Ishikawa (cell line): Measurements from ENCODE around the gene MT1M.

Experiments
- CREB1 ChIP-seq: IDR thresholded peaks from 2 replicates; pipeline ENCODE4 v1.6.1; 2012; ENCODE audit warnings: low read depth
- EGR1 ChIP-seq: IDR thresholded peaks from 2 replicates; pipeline ENCODE4 v1.6.1; 2012
- EP300 ChIP-seq: IDR thresholded peaks from 2 replicates; pipeline ENCODE4 v1.6.1; 2012; ENCODE audit warnings: borderline replicate concordance
- FOXM1 ChIP-seq: IDR thresholded peaks from 2 replicates; pipeline ENCODE4 v1.6.1; 2012; ENCODE audit warnings: low read depth, borderline replicate concordance
- NFIC ChIP-seq: IDR thresholded peaks from 2 replicates; pipeline ENCODE4 v1.6.1; 2012
- REST ChIP-seq: IDR thresholded peaks from 2 replicates; pipeline ENCODE4 v1.6.1; 2012; ENCODE audit warnings: low read depth, mild to moderate bottlenecking
- TAF1 ChIP-seq: IDR thresholded peaks from 2 replicates; pipeline ENCODE4 v1.6.1; 2012; ENCODE audit warnings: low read depth, mild to moderate bottlenecking
- TCF12 ChIP-seq: IDR thresholded peaks from 2 replicates; pipeline ENCODE4 v1.6.1; 2012; ENCODE audit warnings: low read depth

DNA sequence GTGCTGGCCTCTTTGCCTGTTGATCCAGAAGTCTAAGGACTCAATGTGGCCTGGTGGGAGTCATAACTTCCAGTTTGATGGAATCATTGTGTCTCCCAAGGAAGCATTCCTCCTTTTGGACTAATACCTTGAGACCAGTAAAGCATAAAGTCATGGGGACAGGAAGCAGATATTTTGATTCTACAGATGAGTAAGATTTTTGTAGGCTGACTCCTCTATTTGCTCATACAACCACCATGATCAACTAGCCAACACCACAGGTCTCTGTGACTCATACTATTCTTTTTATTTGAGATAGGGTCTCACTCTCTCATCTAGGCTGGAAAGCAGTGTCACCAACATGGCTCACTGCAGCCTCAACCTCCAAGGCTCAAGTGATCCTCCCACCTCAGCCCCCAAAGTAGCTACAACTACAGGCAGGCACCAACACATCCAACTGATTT lies 17.9 kb upstream of the MT1M start:
- TF ChIP-seq FOXM1 = no peak
- no peak for TF ChIP-seq REST
- TF ChIP-seq EGR1 = no peak
- TF ChIP-seq TCF12 = no peak
- peak; percentile 43; the same call in 1 of the 2 replicates for TF ChIP-seq EP300
- TF ChIP-seq TAF1 = no peak
- no peak for TF ChIP-seq CREB1
- TF ChIP-seq NFIC = no peak
